Mesendoderm (in vitro differentiated cells): ENCODE results near the gene SAMD15. TPM values are rescaled to one million over a fixed set of nuclear protein-coding genes. Genes with fewer than 3 reads are reported as not detected.
"Not testable (repeated sequence)": the region's sequence is repeated elsewhere in the genome, so short reads cannot be mapped to it uniquely, and the experiment has no call there.

Source experiments
- DNase-seq: peaks from one replicate; pipeline ENCODE4 v3.0.0; 2013
- H2AK5ac ChIP-seq: 2 replicates; pipeline ENCODE4 v1.6.1; 2013; ENCODE audit warnings: low read length, inconsistent platforms
- H2BK120ac ChIP-seq: 2 replicates; pipeline ENCODE4 v1.6.1; 2013; ENCODE audit warnings: low read depth, mild to moderate bottlenecking, low read length, moderate library complexity, mixed read lengths
- H2BK15ac ChIP-seq: replicated peaks from 2 replicates; pipeline ENCODE4 v1.6.1; 2013; ENCODE audit warnings: low read depth, mild to moderate bottlenecking, moderate library complexity
- H2BK5ac ChIP-seq: 2 replicates; pipeline ENCODE4 v1.6.1; 2013; ENCODE audit warnings: low read length, inconsistent platforms
- H3K18ac ChIP-seq: 2 replicates; pipeline ENCODE4 v1.6.1; 2013; ENCODE audit warnings: mild to moderate bottlenecking, low read length, mixed read lengths
- H3K23ac ChIP-seq: one replicate; pipeline ENCODE4 v1.6.1; 2013; ENCODE audit warnings: low read length
- H3K27ac ChIP-seq: 2 replicates; pipeline ENCODE4 v1.5.1; 2013; ENCODE audit warnings: low read depth, mild to moderate bottlenecking, inconsistent platforms, low read length, moderate library complexity
- H3K27me3 ChIP-seq: 2 replicates; pipeline ENCODE4 v1.6.1; 2013; ENCODE audit warnings: low read length, control low read depth, mild to moderate bottlenecking, inconsistent platforms; ENCODE audit not compliant: insufficient read depth, poor library complexity
- H3K36me3 ChIP-seq: 2 replicates; pipeline ENCODE4 v1.6.1; 2013; ENCODE audit warnings: low read length, inconsistent platforms; ENCODE audit not compliant: control insufficient read depth, insufficient read depth
- H3K4ac ChIP-seq: one replicate; pipeline ENCODE4 v1.6.1; 2013; ENCODE audit warnings: low read depth, mild to moderate bottlenecking, low read length, moderate library complexity
- H3K4me1 ChIP-seq: 2 replicates; pipeline ENCODE4 v1.6.1; 2013; ENCODE audit warnings: low read depth, low read length, inconsistent platforms; ENCODE audit not compliant: control insufficient read depth
- H3K4me2 ChIP-seq: 2 replicates; pipeline ENCODE4 v1.6.1; 2013; ENCODE audit warnings: low read length
- H3K4me3 ChIP-seq: 2 replicates; pipeline ENCODE4 v1.5.1; 2013; ENCODE audit warnings: mild to moderate bottlenecking, low read length
- H3K56ac ChIP-seq: one replicate; pipeline ENCODE4 v1.6.1; 2013; ENCODE audit warnings: low read length
- H3K79me1 ChIP-seq: 2 replicates; pipeline ENCODE4 v1.6.1; 2013; ENCODE audit warnings: low read length, inconsistent platforms
- H3K79me2 ChIP-seq: 2 replicates; pipeline ENCODE4 v1.6.1; 2013; ENCODE audit warnings: mild to moderate bottlenecking, low read length; ENCODE audit not compliant: control insufficient read depth, insufficient read depth
- H3K9ac ChIP-seq: 2 replicates; pipeline ENCODE4 v1.6.1; 2013; ENCODE audit warnings: low read length, inconsistent platforms
- H4K5ac ChIP-seq: one replicate; pipeline ENCODE4 v1.6.1; 2013; ENCODE audit warnings: low read length
- H4K8ac ChIP-seq: one replicate; pipeline ENCODE4 v1.6.1; 2013; ENCODE audit warnings: low read depth, mild to moderate bottlenecking, control low read depth, low read length, moderate library complexity
- WGBS: extraction: QIAGEN DNeasy Blood & Tissue Kit; methylation state at CpG from one replicate; pipeline ENCODE4 v1.1.7; 2013; ENCODE audit warnings: low lambda C conversion rate, missing lambda C conversion rate; ENCODE audit not compliant: insufficient coverage; ENCODE audit errors: extremely low coverage; 5-methylcytosine and 5-hydroxymethylcytosine counted together
- polyA plus RNA-seq, 2 experiments: library from polyadenylated mRNA; stranded (reverse); fragments of 200-250 nt; gene quantifications; one replicate each; pipeline ENCODE4 v1.2.3, GENCODE V29; 2013

Gene SAMD15
- 1.4 TPM for polyA plus RNA-seq (2013, experiment 1 of 2)
- polyA plus RNA-seq (2013, experiment 2 of 2) = 1.5 TPM

GRCh38 chr14:77376771-77377501 is at the start of gene SAMD15, which contains the start of gene TMED8:
Gene SAMD15 (plus strand): TSS chr14:77377379. CDS start chr14:77377419, 40 bp downstream.
Gene TMED8 (minus strand): TSS chr14:77377094. CDS start chr14:77377053, 41 bp downstream.
- DNase-seq = peak; percentile 92
- peak within 1 kb of the TSS; percentile 16 for H4K8ac ChIP-seq
- WGBS = no CpG with 5 or more reads among the region's 69 CpGs

GRCh38 chr14:77329872-77330271 is 47.3 kb upstream of the SAMD15 start:
- no peak overlapping the region for H3K4me2 ChIP-seq
- no peak overlapping the region for H4K5ac ChIP-seq
- H4K8ac ChIP-seq = no peak overlapping the region
- no peak overlapping the region for H2BK15ac ChIP-seq
- no peak overlapping the region for H2BK120ac ChIP-seq
- no peak overlapping the region for H3K18ac ChIP-seq
- no peak overlapping the region for H3K4ac ChIP-seq
- H3K4me1 ChIP-seq = no peaks in the 10 kb centered on the region
- no peak overlapping the region for H3K9ac ChIP-seq
- no peak overlapping the region for H3K4me3 ChIP-seq
- H3K23ac ChIP-seq = no peak overlapping the region
- DNase-seq = no peak
- no peaks in the 10 kb centered on the region for H3K79me2 ChIP-seq
- no CpG with 5 or more reads among the region's 7 CpGs for WGBS
- H2BK5ac ChIP-seq = no peak overlapping the region
- no peak overlapping the region for H3K56ac ChIP-seq
- no peaks in the 10 kb centered on the region for H3K27me3 ChIP-seq
- no peak overlapping the region for H2AK5ac ChIP-seq
- H3K36me3 ChIP-seq = no peaks in the 10 kb centered on the region
- no peaks in the 10 kb centered on the region for H3K79me1 ChIP-seq
- H3K27ac ChIP-seq = no peak overlapping the region

More at GRCh38 chr14:77376771-77377501, at the start of gene SAMD15, which contains the start of gene TMED8:
- Histone ChIP-seq H3K18ac (peak within 1 kb of the TSS; percentile 88), H2BK120ac (no peak within 1 kb of the TSS), H3K56ac (peak within 1 kb of the TSS; percentile 98), H3K79me1 (no peaks in the 10 kb centered on the region), H3K79me2 (no peaks in the 10 kb centered on the region), H3K4me2 (peak within 1 kb of the TSS; percentile 98), H2AK5ac (no peak within 1 kb of the TSS), H3K36me3 (no peaks in the 10 kb centered on the region), H3K9ac (peak within 1 kb of the TSS; percentile 93), H3K27me3 (no peaks in the 10 kb centered on the region), H3K27ac (peak within 1 kb of the TSS; percentile 86), H3K4me3 (peak within 1 kb of the TSS; percentile 90), H4K5ac (no peak within 1 kb of the TSS), H2BK5ac (no peak within 1 kb of the TSS), H2BK15ac (no peak within 1 kb of the TSS), H3K23ac (no peak within 1 kb of the TSS), H3K4me1 (peaks cover 5% of the 10 kb centered on the region), H3K4ac (no peak within 1 kb of the TSS)

GRCh38 chr14:77335576-77335975 is 41.6 kb upstream of the SAMD15 start:
- no peak overlapping the region for H2BK5ac ChIP-seq
- no peaks in the 10 kb centered on the region for H3K79me1 ChIP-seq
- H3K36me3 ChIP-seq = no peaks in the 10 kb centered on the region
- no peaks in the 10 kb centered on the region for H3K4me1 ChIP-seq
- H3K4me3 ChIP-seq = no peak overlapping the region
- no peak overlapping the region for H2BK120ac ChIP-seq
- no peak overlapping the region for H3K9ac ChIP-seq
- no peak for DNase-seq
- no peak overlapping the region for H2AK5ac ChIP-seq
- WGBS = no CpG with 5 or more reads among the region's 3 CpGs
- no peak overlapping the region for H3K27ac ChIP-seq
- H3K23ac ChIP-seq = no peak overlapping the region
- no peak overlapping the region for H3K18ac ChIP-seq
- H4K5ac ChIP-seq = no peak overlapping the region
- no peaks in the 10 kb centered on the region for H3K27me3 ChIP-seq
- no peak overlapping the region for H3K4me2 ChIP-seq
- H3K56ac ChIP-seq = no peak overlapping the region
- no peaks in the 10 kb centered on the region for H3K79me2 ChIP-seq
- H2BK15ac ChIP-seq = no peak overlapping the region
- no peak overlapping the region for H3K4ac ChIP-seq
- H4K8ac ChIP-seq = no peak overlapping the region

- H3K27ac ChIP-seq, DNase-seq, H2AK5ac ChIP-seq, H3K79me1 ChIP-seq, H3K18ac ChIP-seq, H3K23ac ChIP-seq, H3K9ac ChIP-seq, H3K4me2 ChIP-seq, H3K4me3 ChIP-seq, H3K4ac ChIP-seq, H3K4me1 ChIP-seq, H3K27me3 ChIP-seq, H2BK120ac ChIP-seq, H2BK15ac ChIP-seq, H3K56ac ChIP-seq, H4K8ac ChIP-seq, H3K79me2 ChIP-seq, H4K5ac ChIP-seq, H3K36me3 ChIP-seq, H2BK5ac ChIP-seq: not testable (repeated sequence)
- WGBS = no CpG with 5 or more reads among the region's 9 CpGs
These were observed 39.9 kb upstream of the SAMD15 start for GRCh38 chr14:77337255-77337654.

- no CpG with 5 or more reads among the region's 3 CpGs for WGBS
- H3K4me1 ChIP-seq = peaks cover under 1% of the 10 kb centered on the region
- no peak overlapping the region for H3K4me2 ChIP-seq
- H2AK5ac ChIP-seq = no peak overlapping the region
- no peak overlapping the region for H3K23ac ChIP-seq
- H3K18ac ChIP-seq = no peak overlapping the region
- no peak overlapping the region for H2BK120ac ChIP-seq
- no peaks in the 10 kb centered on the region for H3K79me1 ChIP-seq
- no peak overlapping the region for H3K56ac ChIP-seq
- no peaks in the 10 kb centered on the region for H3K79me2 ChIP-seq
- H3K27me3 ChIP-seq = no peaks in the 10 kb centered on the region
- H3K9ac ChIP-seq = no peak overlapping the region
- no peak overlapping the region for H2BK5ac ChIP-seq
- H4K5ac ChIP-seq = no peak overlapping the region
- no peaks in the 10 kb centered on the region for H3K36me3 ChIP-seq
- H4K8ac ChIP-seq = no peak overlapping the region
- H3K27ac ChIP-seq = no peak overlapping the region
- no peak for DNase-seq
- no peak overlapping the region for H3K4me3 ChIP-seq
- no peak overlapping the region for H3K4ac ChIP-seq
- no peak overlapping the region for H2BK15ac ChIP-seq
These were observed 39.3 kb upstream of the SAMD15 start for GRCh38 chr14:77337880-77338279.
